Activated T-helper 1 cell treated with anti-CD3 and anti-CD28 coated beads, Interleukin-12 subunit alpha, Interleukin-12 subunit beta, Interleukin-2, Interleukin-4 antibody, amounts not matched to agents 30 ng/mL and 10 ng/mL and 1 ng/mL, durations not matched to agents 14 hours and 24 hours and 36 hours (primary cell): ENCODE measurements around the gene TSC22D3. TPM values are rescaled to one million over a fixed set of nuclear protein-coding genes. Genes with fewer than 3 reads are reported as not detected.

Source experiments
- total RNA-seq: library from RNA; stranded (reverse); gene quantifications from 2 replicates; pipeline ENCODE4 v1.2.3, GENCODE V29; 2022

Gene TSC22D3
- total RNA-seq, 1 donor from 2014 or later, result 30.6 TPM

Other genes with a start within 250 kb of the TSC22D3 start
- gene PRPS1, start 147.3 kb downstream of the TSC22D3 start, total RNA-seq, result 97.9 and 101 TPM in 2 replicates
- gene NCBP2L, start 1.9 kb upstream of the TSC22D3 start, total RNA-seq, result not detected in 2 replicates
- 5.1 and 6.6 TPM in 2 replicates for gene MID2, start 50.1 kb upstream of the TSC22D3 start, total RNA-seq
- not detected in 2 replicates for gene TEX13B, start 206.6 kb upstream of the TSC22D3 start, total RNA-seq